GM03348 (cell line): ENCODE measurements around the gene NCAM1.

Experiments
- DNase-seq: peaks from one replicate; pipeline ENCODE4 v3.0.0; 2012; ENCODE audit warnings: low spot score

The NCAM1 gene

DNA sequence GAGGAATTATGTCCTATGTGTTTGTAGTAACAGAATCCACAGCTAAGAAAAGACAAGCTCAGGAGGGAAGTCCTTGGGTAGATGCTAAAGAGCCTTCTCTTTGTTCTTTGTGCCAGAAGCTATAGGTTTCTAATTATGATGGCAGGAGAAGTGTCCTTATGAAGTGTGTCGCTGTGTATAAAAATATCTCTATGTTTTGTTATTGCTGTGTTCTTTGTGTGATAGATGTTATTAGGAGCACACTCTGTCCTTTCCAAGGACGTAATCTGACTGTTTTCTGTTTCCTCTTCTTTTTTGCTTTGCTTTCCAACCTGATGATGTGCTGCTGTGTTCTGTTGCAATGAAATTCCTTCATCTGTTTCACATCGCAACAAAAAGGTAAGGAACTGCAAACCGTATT, 171.9 kb downstream of the NCAM1 start:
- no peak for DNase-seq

DNA sequence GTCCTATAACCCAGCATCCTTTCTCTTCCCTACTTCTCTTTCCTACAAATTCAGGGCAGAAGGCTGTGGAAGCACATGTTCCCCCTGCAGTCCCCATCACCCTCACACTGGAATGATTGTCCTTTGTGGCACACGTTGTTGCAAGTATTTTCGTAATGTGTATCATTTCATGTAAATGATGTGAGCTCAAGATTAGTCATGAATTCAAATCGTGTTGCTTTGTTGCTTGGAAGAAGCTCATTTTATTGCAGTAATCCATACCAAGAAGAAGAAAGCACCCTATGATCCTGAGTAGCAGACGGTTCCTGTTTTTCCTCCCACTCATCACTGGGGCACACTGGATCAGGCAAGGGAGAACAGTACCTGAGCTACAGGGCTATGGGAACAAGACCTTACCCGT, 173.4 kb downstream of the NCAM1 start:
- no peak for DNase-seq

DNA sequence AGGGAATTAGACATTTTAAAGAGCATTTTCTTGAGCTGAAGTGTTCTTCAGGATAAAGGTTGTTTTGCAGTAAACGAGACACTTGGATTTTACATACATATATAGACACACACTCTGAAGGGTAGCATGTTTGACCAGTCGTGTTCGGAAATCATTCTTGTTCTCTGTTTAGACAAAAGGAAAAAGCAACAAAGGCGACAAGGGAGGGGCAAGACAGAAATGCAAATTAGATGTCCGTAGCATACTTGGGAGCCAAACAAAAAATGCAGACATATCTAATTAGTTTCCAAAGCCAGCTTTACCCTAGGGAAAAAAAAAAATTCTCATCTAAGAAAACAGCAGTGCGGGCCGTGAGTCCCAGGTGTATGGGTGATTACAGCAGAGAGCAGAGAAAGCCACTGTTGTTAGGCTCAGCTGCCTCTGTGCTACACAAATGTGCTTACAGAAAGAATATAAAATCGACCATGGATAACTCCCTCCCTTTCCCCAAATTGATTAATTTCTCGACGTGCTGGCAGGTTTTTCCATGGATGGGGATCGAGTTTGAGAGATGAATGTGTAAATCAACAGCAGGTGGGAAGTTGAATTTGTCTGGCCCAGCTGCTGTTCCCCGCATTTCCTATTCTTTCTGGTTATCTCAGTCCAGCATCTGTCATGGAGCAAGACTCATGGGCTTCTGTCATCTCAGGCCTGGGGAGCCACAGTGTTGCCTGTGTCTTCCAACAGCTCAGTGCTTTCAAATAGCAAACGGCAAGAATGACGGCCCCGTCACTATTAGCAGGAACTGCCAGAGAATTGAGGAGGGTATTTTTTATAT, 176.7 kb downstream of the NCAM1 start:
- no peak for DNase-seq

DNA sequence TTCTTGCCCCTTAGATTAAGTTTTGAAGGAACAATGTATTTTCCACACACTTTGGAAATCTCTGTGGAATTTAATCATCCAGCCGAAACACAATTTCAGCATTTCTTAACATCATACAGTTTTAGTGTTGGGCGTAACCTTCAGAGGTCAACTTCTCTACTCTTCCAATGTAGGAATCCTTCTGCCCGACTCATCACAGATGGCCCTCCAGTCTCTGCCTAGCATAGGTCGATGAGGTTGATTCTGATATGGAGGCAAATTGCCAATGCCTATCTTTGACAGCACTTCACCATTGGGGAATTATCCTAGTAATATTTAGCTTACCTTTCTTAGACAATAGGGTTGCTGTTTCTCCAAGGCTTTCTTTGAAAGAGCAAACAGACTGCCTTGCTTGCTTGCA, 177.5 kb downstream of the NCAM1 start:
- DNase-seq = no peak

DNA sequence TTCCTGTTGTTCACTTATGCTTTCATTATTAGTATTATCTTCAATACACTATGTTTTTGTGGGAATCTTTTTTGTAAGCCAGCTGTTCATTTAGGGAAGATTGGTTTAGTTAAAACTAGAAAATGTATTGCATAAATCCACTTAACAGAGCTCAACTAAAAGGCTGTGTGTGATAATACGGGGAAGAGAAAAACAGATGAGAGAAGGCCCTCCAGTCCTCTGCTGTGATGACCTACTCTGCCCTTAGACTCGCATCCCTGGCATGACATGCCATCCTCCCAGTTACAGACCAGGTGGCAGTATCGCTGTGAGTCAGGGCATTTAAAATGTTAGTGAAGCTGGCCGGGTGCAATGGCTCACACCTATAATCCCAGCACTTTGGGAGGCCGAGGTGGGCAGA, 179.8 kb downstream of the NCAM1 start:
- no peak for DNase-seq

DNA sequence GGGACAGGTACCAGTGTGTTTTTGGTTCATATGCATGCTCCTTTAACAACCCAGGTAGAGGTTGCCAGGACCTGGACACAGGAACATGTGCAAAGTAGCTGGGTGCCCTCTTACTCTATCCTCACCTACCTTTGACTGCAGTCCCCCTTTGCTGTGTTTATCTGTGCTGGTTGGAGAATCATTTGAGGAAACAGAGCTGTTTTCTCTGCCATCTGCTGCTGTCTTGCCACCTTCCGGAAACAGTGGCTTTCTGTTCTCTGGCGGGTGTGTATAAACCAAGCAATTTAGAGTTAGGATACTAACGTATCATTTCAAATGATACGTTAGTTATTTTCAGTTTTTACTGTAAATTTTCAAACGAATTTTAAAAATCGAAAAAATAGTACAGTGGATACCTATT, 181.3 kb downstream of the NCAM1 start:
- DNase-seq = no peak

DNA sequence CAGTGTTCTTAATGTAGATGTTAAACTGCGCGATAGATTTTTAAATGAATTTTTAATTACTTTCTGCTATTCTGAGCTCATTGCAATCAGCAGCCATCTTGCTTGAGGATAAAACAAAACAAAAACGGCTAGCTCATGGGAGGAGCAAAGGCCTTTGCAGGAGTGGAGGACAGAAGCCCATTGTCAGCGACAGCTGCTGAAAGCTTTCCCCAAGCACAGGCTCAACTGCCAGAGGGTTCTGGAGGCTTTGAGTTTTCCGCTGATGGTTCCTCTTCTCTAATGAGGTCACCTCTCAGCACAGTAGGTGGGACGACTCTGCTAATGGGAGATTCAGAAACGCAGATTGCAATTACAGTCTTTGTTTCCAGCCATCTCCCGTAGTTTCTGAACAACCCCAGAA, 186.0 kb downstream of the NCAM1 start:
- DNase-seq = no peak

DNA sequence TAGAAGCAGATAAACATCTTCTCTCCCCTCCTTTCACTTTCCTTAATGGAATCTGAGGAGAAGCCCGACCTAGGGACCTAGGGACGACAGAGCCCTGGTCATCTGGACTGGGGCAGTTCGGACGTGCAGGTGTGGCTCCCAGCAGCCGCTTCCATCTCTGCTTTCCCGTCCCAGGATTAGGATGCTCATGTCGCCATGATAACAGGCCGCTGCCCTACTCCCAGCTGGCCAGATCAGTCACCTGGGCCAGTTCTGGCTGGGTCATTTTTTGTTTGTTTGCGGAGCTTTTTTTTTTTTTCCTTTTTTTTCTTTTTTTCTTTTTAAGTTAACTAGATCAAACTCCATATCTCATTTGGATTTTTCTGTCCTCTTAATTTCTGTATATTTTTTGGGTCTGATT, 186.9 kb downstream of the NCAM1 start:
- no peak for DNase-seq

DNA sequence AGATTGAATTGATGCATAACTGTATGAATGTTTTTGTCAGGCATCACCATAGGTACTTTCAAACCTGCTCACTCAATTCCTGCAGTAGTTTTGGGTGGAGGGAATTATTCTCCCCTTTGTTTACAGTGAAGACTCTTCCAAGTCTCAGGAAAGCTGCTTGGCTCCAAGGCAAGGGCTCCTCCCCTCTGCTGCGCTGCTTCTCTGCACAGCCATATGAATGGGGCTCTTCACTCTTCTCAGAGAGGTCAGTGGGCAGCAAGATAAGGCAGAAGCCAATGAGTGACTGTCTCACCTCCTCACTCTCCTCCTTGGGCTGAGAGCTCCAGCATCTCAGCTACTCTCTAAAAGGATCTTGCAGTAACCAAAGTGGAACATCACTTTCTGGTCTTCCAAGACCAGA, 187.4 kb downstream of the NCAM1 start:
- no peak for DNase-seq

DNA sequence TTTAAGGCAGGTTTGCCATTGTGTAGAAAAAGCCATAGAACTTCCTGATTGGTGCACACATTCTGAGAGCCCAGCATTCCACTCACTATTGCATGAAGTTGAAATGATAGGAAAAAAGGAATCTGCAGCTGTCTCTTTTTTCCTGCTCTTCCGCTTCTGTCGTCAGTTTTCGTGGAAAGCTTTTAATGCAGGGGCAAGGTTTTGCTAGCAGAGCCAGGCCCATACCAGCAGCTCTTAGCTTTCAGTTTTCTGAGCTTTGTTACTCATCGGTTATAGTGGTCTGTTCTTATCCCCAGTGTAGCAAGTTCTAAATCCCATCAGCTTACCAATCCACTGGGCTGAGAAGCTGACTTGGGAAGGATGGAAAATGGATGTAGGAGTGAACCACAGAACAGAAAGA, 190.3 kb downstream of the NCAM1 start:
- no peak for DNase-seq

DNA sequence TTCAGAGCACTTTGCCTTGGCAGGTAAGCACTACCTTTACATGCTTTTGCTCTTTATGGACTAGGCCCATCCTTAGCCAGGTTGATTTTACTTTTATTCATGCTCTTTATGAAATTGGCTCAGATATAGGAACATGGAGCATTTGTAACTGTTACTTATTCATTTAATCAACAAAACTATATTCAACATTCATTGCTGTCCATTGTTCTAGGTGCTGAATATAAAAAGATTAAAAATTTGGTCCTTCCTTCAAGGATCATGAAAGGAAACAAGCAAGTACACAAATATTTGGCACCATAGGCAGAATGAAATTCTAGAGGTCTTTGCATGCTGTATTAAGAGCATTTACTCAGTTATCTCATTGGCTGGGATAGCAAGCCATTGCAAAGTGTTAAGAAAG, 191.3 kb downstream of the NCAM1 start:
- DNase-seq = no peak

DNA sequence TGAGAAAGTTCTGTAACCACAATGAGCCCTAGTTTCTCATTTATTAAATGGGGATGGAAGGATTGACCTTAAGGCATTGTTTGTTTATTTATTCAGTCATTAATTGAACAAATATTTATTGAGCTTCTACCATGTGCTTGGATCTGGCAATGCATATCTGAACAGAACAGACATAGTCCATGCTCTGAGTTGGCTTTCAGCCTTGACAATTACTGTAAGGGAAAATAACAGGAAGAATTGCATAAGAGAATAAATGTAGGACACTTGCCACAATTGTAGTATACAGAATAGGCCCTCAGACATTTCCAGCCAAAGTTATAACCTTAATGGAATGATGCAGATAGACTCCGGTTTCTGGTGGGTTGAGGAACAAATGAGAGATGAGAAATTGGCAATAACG, 192.6 kb downstream of the NCAM1 start:
- peak; percentile 14 for DNase-seq

DNA sequence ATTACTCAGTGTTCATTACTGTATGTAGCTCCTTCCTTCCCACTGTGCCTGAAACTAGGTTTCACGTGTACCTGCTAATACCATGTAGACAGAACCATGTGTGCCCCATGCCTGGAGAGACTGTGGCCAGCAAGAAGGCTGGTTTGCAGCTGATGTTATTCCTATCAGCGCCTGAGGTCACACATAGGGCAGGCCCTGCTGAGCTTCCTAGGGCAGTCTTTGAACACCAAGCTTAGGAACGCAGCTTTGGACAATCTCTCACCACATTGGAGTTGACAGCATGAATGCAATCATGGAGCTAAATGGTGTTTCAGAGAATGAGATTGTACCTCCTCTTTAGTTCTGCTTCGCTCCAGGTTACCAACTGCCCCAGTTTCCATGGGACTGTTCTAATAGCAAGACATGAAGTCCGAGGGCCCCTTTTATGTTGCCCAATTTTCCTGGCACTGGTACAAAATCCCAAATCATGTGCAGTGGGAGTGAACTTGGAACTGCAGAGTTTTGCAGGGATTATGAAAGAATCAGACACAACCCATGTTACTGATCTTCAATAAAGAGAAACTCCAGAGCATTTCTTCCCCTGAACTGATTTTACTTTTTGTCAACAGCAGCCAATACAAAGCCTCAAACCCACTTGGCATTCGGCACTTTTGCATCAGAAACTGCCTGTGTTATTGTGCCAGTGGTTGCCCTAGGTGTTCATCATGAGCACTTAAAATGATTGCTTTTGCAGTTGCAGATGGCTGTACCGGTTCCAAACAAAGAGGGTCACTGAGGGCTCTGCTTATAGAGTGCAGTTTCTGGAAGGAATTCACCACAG, 199.0 kb downstream of the NCAM1 start:
- DNase-seq = no peak

DNA sequence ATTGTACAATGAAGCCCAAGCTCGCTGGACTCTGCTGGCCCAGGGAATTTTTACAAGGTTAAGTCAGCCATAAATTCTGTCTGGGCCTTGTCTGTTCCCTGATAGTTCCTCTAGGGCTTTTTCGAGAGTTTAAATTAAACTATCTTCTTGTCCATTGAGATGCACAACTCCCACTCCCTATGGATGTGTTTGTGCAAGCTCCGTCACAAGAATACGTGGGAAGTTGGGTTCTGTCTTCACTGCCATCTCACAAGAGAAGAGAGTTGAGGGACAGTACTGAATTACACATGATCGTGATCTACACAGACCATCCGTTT, 199.5 kb downstream of the NCAM1 start:
- DNase-seq = no peak

DNA sequence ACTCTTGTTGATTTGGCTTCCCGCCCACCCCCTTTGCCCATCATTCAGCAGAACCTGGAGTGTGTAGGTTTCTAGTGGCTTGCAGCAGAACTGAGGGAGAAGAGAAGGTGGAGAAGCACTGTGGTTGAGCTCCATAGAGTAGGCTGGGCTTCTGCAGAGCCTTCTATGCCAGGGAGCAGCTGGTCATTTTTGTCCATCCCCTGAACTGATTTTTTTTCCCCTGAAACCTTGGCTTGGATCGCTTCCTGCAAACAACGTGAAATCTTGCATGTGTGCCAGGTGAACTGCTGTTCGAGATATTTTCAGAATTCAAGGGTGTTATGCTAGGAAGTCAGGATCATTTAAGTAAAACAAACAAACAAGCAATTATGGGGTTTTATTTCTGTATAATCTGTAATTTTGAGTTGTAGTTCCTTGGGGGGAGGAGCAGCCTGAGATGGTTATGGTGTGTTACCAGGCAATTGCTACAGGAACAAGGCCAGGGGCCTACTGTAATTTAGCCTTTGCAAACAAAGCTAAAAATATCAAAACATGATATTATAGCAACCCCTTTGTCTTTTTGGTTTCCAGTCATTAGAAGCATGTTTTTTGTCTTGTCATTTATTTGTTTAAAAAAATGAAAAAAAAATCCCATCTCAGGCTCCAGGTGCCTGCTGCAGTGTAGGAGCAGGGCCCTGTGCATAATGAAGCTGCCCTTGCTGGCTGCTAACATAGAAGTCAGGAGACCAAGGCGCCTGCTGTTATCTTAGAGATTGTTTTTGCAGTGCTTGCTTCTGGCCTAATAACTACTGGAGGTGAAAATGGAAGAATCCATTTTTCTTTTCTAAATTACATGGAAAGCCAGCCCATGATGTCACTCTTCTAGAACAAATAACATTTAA, 200.7 kb downstream of the NCAM1 start:
- no peak for DNase-seq

DNA sequence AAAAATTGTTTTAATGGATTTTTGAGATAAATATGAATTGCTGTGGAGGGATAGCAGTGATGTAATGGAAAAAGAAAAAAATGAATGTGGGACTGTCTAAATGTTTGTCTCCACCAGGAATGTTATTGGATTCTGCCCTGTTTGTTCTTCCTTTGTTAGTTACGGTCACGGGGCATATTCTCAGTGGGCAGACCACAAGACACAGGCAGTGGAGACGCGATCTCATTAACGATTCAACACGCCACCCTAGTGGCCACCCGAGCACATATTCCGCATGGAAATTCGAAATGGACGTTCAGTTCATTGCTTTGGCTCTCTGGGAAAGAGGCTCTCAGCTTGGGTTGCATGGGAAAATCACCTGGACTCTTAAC, 201.4 kb downstream of the NCAM1 start:
- DNase-seq = no peak

DNA sequence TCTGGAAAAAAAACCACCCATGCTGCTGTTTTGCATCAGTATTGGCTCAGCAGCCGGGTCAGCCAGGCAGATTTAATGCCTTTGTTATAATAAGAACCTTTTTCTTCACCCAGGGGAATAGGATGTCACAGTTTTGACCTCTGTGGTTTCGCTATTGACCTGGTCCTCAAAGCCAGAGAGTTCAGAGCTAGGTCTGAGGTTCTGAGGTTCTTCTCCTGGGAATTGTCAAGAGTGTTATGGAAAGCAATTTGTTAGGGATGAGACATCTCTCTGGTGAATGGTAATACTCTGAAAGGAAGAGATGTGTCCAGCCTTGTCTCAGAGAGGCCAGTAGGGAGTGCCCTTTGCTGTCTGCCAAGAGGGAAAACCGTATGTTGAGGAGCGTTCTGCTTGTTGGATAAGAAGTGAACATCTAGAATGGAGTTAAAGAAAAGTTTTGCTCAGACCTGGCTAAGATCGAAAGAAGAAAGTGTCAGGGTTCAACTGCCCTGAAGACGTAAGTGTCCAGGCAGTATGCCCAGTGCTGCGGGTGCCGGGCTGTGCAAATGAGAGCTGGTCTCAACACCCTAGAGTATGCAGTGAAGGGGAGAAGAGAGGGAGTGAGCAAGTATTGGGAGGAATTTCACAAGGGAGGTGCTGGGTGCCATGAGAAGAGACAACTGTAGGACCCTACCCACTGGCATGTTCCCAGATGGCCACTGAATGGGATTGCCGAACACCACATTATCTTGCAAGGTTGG, 202.2 kb downstream of the NCAM1 start:
- peak; percentile 18 for DNase-seq

DNA sequence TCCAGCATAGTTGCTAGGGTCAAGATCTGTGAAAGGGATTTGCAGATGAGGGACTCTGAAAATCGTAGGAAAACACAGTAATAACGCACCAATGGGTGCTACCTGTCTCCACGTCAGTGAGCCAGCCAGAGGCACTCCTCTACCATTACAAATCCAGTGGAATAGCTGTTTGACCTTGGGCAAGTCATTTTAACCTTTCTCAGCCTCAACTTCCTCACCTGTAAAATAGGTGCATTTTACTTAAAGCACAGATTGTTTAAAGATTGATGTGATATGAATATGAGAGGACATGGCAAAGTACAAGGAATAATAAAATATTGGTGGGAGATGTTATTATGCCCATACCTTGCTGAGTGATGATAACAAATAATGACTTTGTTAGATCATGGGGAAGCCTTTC, 205.1 kb downstream of the NCAM1 start:
- no peak for DNase-seq

DNA sequence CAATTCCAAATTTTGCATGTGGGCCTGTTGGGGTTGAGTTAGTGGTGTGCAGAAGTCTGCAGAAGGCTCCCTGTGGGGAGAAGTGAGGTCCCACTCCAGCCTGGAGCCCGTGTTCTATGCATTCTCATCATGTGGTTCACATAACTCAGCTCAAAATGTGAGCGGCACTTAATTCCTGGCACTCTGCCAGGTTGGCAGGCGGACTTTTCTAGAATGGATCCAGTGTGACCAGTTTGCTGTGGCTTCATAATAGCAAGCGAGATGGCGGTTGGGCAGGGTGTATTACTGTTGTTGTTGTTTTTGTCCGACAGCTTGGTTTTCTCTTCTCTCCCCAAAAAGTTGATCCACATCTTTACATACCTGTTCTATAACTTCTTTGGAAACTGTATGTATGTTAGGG, 206.4 kb downstream of the NCAM1 start:
- DNase-seq = no peak

DNA sequence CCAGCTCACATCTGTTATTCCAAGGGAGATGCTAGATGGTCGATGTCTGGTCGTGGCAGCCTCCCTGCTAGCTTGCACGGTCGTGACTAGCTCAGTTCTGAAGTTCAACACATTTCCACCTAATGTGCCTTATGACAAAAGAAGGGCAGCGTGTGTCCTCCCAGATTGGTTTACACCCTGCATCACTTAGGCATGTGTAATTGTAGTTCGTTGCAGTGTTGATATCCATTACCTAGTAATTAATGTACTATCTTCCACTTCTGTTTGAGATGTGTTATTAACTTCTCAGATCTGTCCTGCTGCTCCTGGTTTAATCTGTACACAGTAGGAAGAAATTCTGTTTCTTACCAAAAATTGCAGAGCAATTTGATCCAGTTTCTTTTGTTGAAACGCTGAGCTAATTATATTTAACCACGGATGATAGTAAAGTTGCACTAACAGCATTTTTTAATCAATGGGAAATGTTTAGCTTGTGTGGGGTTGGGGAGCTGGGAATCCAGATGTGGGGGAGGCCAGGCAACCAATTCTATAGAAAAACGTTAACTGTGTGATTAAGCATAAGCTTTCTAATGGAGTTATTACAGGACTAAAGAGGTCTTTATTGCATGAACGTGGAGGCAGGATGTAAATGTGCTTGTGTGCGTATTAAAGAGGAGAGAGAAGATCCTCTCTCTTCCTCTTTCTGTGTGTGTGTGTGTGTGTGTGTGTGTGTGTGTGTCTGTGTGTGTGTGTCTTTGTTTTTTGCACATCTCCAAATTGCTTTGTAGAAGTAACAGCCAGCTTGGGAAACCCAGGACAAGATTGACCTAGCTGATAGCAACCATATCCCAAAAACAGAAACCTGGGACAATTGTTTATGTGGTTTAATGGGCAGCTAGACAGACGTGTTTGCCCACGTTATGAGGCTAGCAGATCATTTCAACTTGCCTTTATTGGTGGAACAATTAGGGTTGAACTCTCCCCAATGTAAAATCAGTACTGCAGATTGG, 207.4 kb downstream of the NCAM1 start:
- DNase-seq = no peak
